NCI-H1105 treated with DMSO at 0.1 percent for 48 hours (cell line): ENCODE measurements around the gene ABHD8.
A peak's percentile ranks its signal among the peaks of the same experiment; 100 is the strongest.

Experiments
- DNase-seq: peaks from one replicate; lab custom pipeline; 2025; lab: John Stamatoyannopoulos, UW

Gene ABHD8

DNA sequence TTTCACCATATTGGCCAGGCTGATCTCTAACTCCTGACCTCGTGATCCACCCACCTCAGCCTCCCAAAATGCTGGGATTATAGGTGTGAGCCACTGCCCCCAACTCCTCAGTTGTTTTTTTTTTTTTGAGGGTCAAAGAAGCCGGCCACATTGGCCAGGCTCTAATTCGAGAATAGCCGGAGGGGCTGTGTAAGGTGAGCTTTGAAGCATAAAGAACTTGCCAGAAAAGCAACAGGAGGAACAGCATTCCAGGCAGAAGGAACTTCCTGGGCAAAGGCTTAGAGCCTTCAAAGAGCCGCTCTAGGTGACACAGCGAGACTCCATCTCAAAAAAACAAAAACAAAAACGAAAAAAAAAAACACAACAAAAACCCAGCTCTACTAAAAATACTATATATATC lies 37.2 kb downstream of the ABHD8 start:
- no peak for DNase-seq

DNA sequence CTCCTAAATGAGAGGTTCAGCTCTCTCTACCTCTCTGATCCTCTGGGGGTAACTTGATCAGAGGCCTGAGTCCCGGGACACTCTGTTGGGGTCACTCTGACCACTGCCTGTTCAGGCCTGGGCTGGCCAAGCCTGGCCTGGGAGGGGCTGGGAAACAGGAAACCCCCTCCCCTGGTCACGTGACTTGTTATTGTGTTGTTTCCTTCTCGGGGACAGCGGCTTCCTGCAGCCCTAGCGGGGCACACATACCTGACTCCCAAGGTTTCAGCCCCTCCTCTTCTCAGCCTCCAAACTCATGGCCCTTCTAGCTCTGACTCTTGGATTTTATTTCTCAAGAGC lies 38.6 kb downstream of the ABHD8 start, which contains the start of gene USHBP1:
Gene USHBP1 (minus strand): TSS at position 105 of the 339 bp plus-strand sequence. CDS start 446 bp downstream, outside the sequence.
- DNase-seq = no peak

DNA sequence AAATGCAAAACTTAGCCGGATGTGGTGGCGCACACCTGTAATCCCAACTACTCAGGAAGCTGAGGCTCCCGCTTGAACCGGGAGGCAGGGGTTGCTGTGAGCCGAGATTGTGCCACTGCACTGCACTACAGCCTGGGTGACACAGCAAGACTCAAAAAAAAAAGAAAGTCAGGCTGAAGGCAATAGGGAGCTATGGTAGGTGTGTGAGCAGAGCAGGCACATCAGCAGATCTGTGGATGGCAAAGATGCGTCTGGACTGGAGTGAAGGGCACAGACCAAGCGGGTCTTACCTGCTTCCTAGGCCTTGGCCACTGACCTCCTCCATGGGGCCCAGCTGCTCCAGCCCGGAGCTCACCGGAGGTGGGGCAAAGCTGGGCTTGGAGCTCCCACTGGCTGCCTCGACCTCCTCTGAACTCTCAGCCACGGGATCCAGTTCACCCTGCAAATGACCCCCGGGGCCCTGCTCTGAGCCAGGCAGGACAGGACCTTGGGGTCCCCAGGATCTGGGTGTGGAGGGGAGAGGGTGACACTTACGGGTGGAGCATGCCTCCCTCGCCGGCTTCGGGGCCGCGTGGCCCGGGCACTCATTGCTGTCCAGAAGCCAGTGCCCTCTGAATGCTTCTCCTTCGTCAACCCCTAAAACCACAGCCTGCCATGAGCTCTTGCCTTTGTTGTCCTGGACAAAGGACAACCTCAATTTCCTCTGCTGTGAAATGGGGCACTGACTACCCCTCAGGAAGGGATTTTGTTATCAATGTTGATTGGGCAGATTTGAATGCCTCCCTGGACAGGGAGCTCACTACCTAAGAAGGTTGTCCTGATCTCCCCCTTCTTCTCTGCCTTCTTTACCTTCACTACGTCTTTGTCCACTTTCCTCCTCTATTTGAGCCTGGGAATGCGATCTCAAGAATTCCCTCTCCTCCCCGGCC lies 39.2 kb downstream of the ABHD8 start:
- DNase-seq = no peak

DNA sequence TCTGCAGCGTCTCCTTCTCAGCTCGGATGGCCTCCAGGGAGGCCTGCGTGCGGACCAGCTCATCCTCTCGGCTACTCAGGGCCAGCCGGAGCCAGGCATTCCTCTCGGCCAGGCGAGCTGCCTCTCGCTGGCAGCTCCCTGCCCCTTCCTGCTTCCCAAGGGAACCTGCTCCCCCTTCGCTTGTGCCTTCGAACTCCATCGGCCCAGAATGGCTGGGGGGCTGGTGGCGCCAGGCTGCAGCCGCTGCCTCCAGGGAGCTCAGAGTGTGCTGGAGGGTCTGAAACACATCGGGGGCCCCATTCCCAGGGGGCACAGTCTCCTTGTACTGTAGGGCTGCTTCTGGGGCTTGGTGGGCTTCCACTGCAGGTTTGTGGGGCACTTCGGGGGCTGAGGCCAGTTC lies 40.7 kb downstream of the ABHD8 start:
- no peak for DNase-seq

DNA sequence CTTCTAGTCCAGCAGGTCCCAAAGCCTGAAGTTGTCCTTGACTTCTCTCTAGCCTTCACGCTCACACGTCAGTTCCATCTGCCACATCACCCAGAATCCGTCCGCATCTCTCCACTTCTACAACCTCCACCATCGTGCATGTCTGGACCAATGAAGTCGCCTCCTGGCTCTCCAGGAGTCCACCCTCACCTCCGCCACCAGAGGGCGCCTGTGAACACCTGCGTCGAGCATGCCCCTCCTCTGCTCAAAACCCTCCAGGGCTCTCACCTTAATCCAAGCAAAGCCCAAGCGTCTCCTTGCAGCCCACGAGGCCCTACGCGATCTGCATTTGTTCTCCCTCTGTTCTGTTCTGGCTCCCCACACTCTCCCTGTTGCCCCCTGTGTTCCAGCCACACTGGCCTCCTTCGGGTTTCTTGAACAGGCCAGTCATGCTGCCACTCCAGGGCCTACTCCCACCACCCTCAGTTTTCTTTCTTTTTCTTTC lies 42.3 kb downstream of the ABHD8 start:
- DNase-seq = peak; percentile 88

DNA sequence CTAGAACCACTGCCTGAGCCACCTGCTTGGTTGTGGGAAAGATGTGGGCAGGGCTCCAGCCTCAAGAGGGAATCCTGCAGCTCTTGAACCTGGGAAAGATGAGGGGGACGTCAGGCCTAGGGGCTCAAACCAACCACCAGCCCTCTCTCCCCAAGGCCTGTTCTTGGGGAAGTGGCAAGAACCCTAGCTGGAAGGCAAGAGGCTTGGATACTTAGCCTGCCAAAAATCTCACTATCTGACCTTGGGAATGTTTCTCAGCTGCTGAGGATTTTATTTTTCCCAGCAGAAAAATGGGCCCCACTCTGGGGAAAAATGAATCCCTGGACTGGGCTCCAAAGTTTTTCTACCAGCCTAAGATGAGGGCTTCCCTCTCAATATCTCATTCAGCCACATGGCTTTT lies 43.3 kb downstream of the ABHD8 start:
- DNase-seq = no peak

DNA sequence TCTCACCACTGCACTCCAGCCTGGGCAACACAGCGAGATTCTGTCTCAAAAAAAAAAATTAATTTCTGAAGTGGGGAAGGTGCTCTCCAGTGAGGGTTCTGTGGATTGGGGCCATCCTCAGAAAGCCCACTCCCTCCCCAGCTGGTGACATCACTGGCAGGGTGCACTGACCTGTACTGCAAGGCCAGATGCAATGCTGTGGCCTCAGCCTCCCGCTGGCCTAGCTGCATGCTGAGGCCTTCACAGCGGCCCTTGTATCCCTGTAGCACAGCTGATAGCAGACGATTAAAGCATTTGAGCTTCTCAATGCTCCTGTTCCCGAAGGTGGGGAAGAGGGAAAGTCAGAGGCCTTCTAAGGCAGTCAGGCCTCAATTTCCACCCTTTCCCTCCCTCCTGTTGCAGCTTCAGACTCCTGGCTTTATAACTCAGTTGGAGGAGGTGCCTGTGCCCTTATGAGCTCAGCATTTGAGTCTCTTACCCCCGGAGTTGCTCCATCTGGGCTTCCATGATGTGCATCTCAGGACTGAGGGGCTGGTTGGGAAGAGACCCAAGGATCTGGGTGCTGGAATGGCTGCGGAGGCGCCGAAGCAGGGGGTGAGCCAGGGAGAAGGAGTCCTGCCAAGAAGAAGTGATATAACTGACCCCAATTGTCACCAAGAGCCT lies 44.0 kb downstream of the ABHD8 start:
- DNase-seq = no peak

DNA sequence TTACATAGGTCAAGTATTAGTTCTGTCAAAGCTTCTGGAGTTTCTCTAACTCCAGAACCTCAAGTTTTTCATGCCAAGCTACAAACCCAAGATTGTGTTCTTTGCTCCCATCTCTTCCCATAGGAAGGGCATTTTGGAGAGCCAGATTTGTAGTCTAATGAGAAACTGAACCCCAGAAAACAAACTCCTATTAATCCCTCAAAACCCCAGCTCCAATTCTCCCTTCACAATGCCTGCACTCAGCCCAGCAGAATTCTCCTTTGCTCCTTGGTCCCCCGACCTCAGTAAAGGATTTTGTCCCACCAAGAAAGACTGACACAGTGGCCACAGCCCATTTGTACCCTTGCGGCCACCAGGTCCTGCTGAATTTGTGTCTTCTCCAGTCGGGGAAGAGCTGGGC lies 47.1 kb downstream of the ABHD8 start:
- no peak for DNase-seq

DNA sequence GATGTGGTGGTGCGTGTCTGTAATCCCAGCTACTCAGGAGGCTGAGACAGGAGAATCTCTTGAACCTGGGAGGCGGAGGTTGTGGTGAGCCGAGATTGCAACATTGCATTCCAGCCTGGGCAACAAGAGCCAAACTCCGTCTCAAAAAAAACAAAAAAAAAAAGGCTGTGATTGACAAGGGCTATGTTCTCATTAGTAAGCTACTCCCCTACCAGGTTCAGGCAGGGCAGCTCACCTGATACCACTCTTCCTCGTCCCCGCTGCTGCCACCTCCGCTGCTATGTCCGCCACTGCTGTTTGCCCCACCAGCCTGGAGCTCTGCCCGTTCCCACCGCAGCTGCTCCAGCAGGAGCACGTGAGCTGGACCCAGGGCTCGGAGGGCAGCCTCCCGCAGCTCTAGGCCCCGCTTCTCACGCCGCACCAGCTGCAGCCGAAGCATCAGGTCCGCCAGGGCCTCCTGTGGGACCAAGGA lies 48.0 kb downstream of the ABHD8 start:
- no peak for DNase-seq

DNA sequence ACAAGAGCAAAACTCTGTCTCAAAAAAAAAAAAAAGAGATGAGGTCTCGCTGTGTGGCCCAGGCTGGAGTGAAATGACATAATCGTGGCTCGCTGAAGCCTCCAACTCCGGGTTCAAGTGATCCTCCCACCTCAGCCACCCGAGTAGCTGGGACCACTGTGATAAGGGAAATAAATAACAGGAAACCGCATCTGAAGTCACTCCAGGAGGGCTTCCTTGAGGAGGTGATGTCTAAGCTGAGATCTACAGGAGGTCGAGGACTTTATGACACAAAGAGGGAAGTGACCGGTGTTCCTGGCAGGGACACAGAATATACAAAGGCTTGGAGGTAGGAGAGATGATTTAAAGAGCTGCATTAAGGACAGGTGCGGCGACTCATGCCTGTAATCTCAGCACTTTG lies 48.6 kb downstream of the ABHD8 start:
- no peak for DNase-seq

DNA sequence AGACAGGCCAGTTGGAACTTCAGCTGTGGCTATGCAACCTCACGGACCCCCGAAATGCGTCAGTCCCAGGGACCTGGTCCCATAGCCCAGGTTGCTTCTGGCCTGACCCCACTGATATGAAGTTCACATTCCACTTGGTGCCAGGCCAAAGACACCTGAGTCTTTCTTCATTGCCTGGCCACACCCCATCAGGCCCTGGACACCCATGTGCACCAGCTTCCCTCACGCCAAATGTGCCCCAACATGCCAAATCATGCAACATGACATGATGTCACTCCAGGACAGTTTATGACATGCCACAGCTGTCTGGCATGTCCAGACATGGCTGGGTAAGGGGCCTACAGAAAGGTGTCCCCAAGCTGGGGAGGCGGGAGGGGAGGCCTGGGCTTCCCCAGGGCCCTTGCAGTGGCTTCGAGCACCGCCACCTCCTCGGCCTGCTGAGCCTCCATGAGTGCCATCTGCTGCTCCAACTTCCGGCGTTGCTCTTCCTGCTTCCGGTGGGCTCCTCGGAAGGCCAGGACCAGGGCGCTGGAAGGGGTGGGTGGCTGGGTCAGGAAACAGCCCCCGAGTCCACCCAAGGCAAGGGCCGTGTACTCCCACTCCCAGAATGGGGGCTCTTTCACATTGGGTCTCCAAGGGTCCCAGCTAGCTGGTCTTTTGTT lies 53.2 kb downstream of the ABHD8 start:
- no peak for DNase-seq

DNA sequence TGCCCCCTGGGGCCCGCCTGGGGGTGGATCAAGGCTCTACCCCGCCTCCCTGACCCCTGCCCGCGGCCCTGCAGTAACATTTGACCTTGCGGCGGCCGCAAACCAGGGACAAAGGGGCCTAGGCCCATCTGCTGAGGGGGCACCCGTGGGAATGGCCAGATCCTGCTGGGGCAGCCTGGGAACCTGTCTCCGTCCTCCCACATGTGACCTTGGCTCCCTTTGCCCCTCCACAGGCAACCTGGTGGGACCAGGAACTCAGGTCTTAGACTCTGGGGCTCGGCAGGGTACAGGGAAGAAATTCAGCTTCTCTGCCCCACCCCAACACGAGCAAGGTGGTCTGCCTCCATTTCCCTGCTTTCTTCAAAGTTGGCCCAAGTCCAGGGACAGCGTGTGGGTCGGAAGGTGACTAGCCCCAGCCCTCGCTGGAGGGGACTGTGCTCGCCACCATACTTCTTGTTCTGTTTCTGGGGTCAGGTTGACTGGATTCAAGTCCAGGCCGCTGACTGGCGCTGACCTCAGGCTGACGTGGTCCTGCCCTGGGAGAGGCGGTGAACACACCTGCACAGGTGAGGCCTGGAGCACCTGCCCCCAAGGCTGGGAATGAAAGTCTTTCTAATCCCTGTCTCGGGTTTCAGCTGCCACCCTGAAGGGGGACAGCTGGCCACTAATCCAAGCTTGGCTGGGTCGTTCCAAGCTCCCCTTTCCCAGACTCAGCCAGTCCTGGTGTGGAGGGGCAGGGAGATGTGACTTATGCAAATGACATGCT lies 55.0 kb downstream of the ABHD8 start:
- DNase-seq = peak; percentile 22

DNA sequence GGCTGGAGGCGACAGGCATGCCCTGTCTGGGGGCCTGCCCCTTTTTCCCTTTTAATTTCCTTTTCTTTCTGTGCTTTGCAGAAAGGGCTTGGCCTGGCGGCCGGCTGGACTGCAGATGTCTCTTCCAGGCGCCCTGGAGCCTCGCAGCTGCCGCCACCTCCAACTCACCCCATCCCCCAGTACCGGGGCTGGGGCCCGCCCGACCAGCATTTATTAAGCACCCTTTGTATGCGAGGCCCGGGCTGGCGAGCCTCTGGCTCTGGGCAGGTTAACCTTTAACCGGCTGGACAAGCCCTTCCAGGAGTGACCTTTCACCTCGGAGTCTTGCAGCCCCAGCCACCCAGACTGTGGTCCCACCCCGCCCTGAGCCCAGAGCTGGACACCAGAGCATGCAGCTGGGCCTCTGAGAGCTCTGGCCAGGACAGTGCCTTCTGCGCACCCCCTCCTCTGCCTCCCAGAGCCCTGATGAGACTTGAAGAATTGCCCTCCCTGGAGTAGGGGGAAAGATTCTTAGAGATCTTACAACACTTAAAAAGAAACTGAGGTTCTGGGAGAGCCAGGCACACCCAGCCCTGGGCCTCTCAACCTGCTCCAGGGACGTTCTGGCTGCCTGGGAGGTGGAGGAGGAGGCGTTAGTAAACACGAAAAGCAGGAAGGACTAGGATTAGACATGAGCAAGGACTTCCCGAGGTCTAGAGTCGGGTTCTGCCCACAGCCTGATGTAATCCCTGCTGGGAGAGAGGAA lies 56.4 kb downstream of the ABHD8 start:
- peak; percentile 41 for DNase-seq

DNA sequence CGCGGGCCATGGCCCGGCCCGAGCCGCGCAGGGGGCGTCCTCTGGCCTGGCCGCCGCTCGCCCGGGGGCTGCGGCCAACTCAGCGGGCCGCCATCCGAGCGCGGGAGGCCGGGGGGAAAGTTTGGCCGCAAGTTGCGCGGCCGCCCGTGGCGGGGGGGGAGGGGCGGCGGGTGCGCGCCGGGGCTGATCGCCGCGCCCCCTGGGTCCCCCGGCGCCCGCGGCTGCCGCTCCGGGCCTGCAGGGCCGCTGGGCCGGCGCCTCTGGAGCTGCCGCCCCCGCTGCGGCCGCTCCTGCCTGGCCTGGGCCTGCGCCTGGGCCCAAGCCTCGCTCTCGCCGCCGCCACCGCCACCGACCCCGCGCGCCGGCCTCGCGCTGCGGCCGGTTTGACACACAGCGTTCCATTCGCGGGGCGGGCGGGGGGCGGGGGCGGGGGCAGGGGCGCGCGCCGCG lies 57.7 kb downstream of the ABHD8 start, which contains the start of gene NR2F6:
Gene NR2F6 (minus strand): TSS at position 385 of the 450 bp plus-strand sequence. CDS start 699 bp downstream, outside the sequence.
- no peak for DNase-seq

DNA sequence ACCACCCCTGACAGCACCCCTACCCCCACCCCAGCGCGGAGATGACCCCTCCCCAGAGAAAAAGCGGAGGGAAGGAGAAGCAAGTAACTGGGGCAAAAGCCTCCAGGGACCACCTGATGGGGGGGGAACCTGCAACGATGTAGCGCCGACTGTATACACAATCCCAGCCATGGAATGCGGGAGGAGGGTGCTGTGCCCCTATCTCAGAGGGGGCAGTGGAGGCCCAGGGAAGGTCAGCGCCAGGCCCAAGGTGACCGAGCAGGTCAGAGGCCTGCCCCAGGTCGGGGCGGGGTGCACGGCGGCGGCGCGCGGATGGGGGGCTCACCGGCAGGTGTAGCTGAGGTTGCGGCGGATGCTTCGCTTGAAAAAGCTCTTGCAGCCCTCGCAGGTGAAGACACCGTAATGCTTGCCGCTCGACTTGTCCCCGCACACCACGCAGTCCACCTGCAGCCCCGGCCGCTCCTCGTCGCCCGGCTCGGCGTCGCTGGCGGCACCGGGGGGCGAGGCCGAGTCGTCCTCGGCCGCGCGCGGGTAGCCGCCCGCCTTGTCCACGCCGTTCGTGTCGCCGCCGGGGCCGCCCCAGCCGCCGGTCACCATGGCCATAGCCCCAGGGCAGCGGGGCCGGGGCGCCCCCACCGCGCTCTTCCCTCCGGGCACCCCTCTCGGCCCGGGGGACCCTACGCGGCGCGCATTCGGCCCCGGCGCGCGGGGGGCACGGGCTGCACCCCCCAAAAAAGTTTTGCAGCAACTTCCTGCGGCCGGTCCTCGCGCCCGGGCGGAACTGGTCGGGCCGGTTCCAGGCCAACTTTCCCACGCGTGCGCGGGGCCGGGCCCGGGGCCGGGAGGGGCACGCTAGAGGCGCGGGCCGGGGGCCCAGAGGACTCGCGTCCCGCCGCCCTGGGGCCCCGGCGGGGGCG lies 58.3 kb downstream of the ABHD8 start:
- DNase-seq = peak; percentile 2

DNA sequence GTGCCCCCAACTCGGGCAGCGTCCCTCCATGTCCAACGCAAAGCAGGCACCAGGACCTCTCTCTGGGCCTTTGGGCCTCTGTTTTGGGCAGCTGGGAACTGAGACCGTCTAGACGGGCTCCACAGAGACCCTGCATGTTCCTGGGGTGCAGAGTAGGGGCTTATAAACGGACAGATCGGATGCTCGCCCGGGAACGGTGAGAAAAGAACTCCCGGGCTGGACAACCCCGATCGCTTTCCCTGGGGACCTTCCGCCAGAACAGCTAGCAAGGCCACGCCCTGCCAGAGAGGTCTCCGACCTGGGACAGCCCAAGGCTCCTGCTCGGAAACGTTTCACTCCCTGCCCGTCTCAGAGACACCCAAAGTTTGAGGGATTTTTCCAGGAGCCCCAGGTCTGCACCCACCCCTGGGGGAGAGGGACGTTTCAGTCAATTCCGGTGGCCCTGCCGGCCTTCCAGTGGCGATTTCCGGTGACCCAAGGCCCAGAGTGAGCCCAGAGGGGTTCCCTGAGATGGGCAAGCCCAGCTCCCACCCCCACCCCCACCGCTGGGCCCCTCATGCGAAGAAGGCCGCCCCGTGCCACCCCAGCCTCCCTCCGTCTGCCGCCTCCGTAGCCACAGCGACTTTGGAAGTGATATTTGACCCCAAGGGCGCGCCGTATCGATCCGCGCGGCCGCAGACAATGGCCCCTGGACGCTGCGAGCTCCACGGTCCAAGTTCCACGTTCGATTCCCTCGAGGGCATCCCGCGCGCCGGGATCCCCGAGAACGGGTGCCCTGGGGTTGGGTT lies 59.2 kb downstream of the ABHD8 start:
- DNase-seq = no peak

DNA sequence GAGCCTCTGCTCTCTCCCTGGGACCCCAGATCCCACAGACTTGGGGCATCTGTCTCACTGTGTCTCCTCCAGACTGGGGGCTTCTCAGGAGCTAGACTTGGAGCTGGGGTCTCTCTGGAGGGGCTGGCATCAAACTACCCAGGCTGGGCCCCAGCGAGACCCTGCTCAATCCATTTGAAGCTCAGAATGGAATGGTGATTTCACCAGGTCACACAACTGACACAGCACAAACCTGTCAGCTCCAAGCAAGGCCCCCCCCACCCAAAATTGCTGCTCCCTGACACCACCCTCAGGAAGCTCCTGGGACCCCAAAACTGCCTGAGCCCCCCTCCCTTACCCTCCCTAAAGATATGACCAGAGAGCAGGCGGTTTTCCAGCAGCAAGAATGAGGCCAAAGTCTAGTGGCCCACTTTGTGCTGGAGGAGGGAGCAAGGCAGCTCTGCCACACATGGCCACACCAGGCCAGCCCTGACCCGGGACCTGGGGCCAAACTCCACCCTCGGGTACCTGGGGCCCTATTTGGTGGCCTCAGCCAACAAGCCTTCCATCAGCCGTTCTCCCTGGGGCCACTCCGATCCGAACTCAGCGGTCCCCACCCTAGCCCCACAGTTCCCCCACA lies 59.9 kb downstream of the ABHD8 start:
- no peak for DNase-seq

DNA sequence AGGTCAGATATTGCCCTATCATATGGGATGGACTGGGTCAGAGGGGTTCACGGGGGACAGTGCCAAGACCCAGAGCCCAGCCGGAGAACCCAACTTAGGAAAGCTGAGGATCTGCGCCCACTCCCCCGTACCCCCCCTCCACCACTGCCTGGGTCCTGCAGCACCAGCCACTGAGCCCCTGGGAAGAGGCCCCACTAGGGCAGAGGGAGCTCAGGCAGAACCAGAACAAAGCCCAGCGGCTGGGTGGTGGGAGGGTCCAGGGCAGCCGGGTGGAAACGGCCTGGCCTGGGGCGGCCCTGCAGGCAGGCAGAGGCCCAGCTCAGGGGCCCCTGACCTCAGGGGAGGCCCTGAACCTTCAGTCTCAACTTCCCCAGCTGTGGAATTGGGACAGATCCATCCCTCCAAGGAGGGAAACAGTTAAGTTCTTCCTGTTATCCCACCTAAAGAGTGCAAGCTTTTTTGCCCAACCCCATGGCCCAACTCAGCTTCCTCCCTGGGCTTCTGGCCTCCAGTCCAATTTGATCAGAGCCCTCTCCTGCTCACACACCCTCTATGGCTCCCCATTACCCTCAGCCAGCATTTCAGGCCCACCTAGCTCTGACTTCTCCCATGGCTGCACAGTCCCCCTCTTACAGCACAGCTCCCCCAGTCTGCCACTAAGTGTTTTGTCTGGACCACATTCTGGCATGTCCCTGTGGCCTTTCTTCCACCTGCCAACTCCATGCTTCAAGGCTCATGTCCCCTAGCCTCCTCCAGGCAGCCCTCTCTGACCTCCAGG lies 60.6 kb downstream of the ABHD8 start:
- no peak for DNase-seq
